HG02840 (cell line): ENCODE measurements around the gene PURA.
"Not testable (repeated sequence)": the region's sequence is repeated elsewhere in the genome, so short reads cannot be mapped to it uniquely, and the experiment has no call there.

ENCODE experiments used
- ATAC-seq: cut with Tn5 transposase; IDR thresholded peaks from one replicate; pipeline ENCODE4 v1.9.1; 2021; ENCODE audit warnings: mild to moderate bottlenecking, moderate library complexity, moderate number of reproducible peaks; ENCODE audit not compliant: unreplicated experiment, low FRiP score

Gene PURA

DNA sequence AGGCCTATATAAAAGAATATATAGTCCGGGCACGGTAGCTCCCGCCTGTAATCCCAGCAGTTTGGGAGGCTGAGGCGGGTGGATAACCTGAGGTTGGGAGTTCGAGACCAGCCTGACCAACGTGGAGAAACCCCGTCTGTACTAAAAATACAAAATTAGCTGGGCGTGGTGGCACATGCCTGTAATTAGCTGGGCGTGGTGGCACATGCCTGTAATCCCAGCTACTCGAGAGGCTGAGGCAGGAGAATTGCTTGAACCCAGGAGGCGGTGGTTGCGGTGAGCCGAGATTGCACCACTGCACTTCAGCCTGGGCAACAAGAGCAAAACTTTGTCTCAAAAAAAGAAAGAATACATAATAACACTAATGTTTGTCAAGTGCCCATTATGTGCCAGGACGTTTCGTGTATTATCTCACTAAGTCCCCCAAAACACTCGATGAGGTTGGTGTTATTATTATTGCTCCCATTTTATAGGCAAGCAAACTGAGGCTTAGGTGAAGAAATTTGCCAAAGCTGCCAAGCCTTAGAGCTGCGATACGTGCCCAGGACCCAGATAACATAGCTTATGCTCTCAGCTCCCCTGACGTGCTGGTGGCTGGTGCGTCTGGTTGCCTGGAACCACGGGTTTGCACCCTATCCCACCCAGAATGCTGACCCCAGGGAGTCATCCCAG is 40.9 kb downstream of the PURA start:
- ATAC-seq = not testable (repeated sequence)

- ATAC-seq = peak; percentile 93
These were observed 43.3 kb downstream of the PURA start for GRCh38 chr5:140157032-140157781.

GRCh38 chr5:140159014-140159927 is 45.4 kb downstream of the PURA start:
- ATAC-seq = no peak

DNA sequence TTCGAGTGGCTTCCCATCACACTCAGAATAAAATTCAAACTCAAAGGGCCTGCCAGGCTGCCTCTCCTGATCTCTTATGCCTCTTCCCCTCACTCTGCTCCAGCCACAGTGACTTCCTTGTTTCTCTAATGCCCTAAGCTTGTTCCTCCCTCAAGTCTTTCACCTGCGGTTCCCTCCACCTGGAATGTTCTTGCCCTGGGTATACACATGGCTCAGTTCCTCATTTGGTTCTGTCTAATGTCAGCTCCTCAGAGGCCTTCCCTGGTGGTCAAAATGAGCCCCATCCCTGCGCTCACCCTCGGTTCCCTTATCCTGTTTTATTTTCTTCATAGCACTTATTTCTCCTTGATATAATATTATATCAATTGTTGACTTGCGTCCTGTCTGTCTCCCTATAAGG is 48.4 kb downstream of the PURA start:
- no peak for ATAC-seq

- ATAC-seq = no peak
These were observed 48.9 kb downstream of the PURA start for GRCh38 chr5:140162781-140163180.

GRCh38 chr5:140165101-140165922 is 51.4 kb downstream of the PURA start:
- no peak for ATAC-seq

DNA sequence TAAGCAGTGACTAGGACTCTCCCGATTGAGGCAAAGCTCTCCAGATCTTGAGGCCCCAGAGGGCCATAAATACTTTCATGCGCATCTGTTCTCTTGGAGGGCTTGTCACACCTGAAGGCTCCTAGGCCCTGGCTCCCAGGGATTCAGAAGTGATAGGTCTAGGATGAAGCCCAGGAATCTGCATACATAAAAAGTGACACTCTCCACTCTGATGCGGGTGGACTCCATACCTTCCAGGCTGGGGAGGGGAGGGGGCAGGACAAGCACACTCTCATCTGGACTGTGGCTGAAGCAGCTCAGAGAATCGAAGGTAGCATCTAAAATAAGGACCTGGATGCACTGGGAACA is 52.0 kb downstream of the PURA start:
- no peak for ATAC-seq

GRCh38 chr5:140166911-140167310 is 53.0 kb downstream of the PURA start:
- ATAC-seq = no peak

DNA sequence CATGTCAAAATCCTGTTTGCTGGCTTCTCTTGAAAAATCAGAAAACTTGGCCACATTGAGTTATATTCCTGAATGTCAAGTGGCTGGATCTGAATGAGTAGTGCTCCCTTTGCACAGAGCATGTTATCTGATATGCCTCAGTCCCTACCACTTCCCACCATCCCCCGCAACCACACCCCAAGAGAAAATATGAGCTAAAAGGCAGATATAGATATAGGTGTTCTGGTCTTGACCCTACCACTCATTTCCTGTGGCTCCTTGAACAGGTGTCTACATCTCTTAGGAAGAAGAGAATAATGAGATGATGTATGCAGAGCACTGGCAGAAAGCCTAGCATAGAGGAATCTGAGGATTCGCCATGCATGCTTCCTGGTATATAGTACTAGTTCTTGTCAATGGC is 54.5 kb downstream of the PURA start:
- ATAC-seq = no peak

DNA sequence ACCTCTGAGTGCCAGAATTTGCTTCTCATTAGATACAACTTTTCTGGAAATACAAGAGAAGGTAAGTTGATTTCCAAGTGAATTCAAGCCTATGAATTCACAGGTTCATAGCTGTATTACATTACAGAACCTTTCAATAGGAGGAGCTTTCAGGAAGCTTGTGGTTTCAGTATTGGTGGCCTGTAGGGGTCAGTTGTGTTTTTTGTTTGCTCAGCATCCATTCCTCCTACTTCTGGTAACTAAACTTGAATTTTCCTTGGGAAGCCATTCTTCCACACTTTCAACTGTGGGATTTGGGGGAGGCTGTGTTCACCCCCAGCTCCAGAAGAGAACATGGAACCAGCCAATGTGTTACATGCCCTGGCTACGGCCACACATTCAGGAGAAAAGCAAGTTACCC is 55.5 kb downstream of the PURA start:
- ATAC-seq = no peak

DNA sequence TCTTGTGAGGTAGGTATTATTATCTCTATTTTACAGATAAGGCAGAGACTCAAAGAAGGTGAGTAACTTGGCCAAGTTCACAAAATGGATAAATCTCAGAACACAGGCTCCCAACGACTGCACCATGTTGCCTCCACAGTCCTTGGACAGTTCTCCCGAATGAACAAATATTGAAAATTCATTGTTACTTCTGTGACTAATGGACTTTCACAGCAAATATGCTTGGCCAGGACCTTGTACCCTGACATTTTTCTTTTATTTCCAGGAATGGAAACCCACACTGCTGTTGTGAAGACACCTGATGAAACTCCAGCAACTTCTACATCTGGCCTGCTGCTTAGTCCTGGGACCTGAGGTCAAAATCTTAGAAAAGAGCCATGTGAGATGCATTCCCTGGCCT is 58.6 kb downstream of the PURA start:
- no peak for ATAC-seq

DNA sequence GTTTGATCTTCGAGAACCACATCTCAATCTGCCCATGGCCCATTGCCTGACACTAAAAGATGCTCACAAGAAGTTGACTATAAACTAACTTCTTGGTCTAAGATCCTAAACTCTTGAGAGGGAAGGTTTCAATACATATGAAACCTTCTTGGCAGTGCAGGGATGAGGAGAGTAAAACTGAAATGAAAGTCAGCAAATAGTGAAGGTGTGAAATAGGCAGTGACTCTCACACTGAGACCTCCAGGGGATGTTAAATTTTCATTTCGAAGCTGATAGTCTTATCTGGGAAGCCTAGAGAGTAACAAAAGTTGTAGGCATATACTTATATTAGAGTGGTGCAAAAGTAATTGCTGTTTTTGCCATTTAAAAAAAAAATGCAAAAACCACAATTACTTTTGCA is 60.1 kb downstream of the PURA start:
- ATAC-seq = no peak

DNA sequence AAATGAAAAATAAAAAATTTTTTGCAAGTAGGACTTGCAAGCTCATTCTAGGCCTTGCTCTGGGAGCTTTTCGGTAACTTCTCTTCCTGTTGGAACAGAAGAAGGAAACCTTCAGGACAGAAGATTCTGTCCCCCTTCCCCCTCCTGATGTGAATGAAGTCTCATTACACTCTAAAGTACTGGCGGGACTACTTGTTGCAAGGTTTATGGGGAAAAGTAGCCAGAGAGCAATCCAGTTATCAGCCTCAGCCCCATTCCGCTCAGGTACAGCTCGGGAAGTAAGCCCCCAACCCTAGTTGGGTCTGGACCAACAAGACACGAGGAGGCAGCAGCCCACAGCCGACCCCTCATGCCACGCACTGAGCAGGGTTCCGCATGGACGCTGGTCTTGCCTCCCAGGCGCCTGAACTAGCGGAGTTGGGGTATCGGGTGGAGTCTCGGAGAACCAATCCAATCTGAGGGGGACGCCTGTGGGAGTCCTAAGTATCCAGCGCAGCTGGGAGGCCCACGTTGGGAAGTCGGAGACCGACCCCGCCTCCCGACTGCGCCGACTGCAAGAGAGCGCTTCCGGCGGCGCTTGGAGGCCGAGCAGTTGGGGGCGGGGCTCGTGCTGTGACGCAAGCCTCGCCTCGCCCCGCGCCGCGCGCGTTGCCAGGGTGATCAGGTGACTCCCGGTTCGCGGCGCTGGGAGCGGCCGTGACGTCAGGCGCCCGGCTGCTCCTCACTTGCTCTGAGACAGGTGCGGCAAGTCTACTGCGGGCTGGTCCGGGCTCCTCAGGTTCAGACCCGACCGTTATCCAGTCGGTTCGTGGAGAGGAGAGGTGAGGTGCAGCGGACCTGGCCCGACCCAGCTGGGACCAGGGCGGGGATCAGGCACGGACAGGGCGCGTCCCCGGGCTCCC is 60.8 kb downstream of the PURA start, which contains the start of gene CYSTM1:
TSS of gene CYSTM1 (plus strand) at position 724 of the 902 bp plus-strand sequence. CDS start 19,278 bp downstream, outside the sequence.
- peak; percentile 89 for ATAC-seq
